ENCODE data around the gene CKS1B. TPM values are rescaled to one million over a fixed set of nuclear protein-coding genes. Genes with fewer than 3 reads are reported as not detected.
"Not testable (repeated sequence)": the region's sequence is repeated elsewhere in the genome, so short reads cannot be mapped to it uniquely, and the experiment has no call there.

CKS1B gene
- total RNA-seq, 2 experiments from 2014 or later: 1.4 to 3.9 TPM

- intact Hi-C loops (cut with DNase I, micrococcal nuclease): loop anchor here (1.0 to 2.0 kb wide), 7 partner anchors 17 to 44 kb away; partner anchors contain the start of genes PBXIP1 (in 1 of the 2) and PMVK (in 1 of the 2)
- TF ChIP-seq, protein P1, sequence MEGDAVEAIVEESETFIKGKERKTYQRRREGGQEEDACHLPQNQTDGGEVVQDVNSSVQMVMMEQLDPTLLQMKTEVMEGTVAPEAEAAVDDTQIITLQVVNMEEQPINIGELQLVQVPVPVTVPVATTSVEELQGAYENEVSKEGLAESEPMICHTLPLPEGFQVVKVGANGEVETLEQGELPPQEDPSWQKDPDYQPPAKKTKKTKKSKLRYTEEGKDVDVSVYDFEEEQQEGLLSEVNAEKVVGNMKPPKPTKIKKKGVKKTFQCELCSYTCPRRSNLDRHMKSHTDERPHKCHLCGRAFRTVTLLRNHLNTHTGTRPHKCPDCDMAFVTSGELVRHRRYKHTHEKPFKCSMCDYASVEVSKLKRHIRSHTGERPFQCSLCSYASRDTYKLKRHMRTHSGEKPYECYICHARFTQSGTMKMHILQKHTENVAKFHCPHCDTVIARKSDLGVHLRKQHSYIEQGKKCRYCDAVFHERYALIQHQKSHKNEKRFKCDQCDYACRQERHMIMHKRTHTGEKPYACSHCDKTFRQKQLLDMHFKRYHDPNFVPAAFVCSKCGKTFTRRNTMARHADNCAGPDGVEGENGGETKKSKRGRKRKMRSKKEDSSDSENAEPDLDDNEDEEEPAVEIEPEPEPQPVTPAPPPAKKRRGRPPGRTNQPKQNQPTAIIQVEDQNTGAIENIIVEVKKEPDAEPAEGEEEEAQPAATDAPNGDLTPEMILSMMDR (IDR thresholded peaks at IDR 0.05): peak; percentile 35
- Mint-ChIP-seq H3K27ac (no peak overlapping the region), H3K4me3 (no peak overlapping the region), H3K36me3 (ENCODE audit: low read depth) (peaks cover 20% of the 10 kb centered on the region), H3K27me3 (no peaks in the 10 kb centered on the region), H3K9me3 (no peaks in the 10 kb centered on the region), H3K4me1 (ENCODE audit: low read depth) (peaks cover 30% of the 10 kb centered on the region)
- H3K9me3 ChIP-seq (ENCODE audit: control insufficient read depth in 1 of 2, insufficient read depth in 1 of 2, low read length in 2 of 2): no peaks in the 10 kb centered on the region
- no peaks in the 10 kb centered on the region for H3K27me3 ChIP-seq (ENCODE audit: control insufficient read depth in 1 of 2, insufficient read depth in 2 of 2, low read length in 2 of 2)
- H3K36me3 ChIP-seq (ENCODE audit: insufficient read depth, low read length): peaks cover 26% of the 10 kb centered on the region
- ChIA-PET CTCF (interaction anchor here (0.7 to 10.7 kb wide), 12 partner anchors 11 to 639 kb away, joined by 3 to 71 read pairs (median 4); partner anchors contain the start of genes PBXIP1, PMVK and PYGO2), POLR2A (interaction anchor here (0.7 to 5.6 kb wide), 19 partner anchors 9 to 647 kb away, joined by 3 to 46 read pairs (median 6); partner anchors contain the start of genes ADAM15, FLAD1, PBXIP1 and PMVK)
- H3K4me3 ChIP-seq (ENCODE audit: low read length): peak overlapping the region; percentile 81
- ATAC-seq (ENCODE audit: poor library complexity) (peak; percentile 4), DNase-seq (peak; percentile 81 to 95 (median 87))
- H3K27ac ChIP-seq (ENCODE audit: low read depth in 1 of 2, low read length in 2 of 2): peak overlapping the region; percentile 94 to 99
- peaks cover 56% of the 10 kb centered on the region for H3K4me1 ChIP-seq (ENCODE audit: insufficient read depth, low read length)
Measured at GRCh38 chr1:154973344-154974101, 958 bp upstream of the CKS1B start.

GRCh38 chr1:154974808-154975408 lies 427 bp downstream of the CKS1B start:
- H3K4me1 Mint-ChIP-seq (ENCODE audit: low read depth): peaks cover 22% of the 10 kb centered on the region
- H3K4me3 ChIP-seq (ENCODE audit: low read length): peak overlapping the region; percentile 81
- peak overlapping the region; percentile 94 to 99 for H3K27ac ChIP-seq (ENCODE audit: low read depth in 1 of 2, low read length in 2 of 2)
- peaks cover 12% of the 10 kb centered on the region for H3K36me3 ChIP-seq (ENCODE audit: insufficient read depth, low read length)
- no peaks in the 10 kb centered on the region for H3K27me3 ChIP-seq (ENCODE audit: control insufficient read depth in 1 of 2, insufficient read depth in 2 of 2, low read length in 2 of 2)
- ChIA-PET CTCF (interaction anchor here (0.7 to 10.7 kb wide), 5 partner anchors 9 to 42 kb away, joined by 3 to 71 read pairs (median 24); partner anchors contain the start of genes PBXIP1 and PYGO2), POLR2A (interaction anchor here (0.9 to 5.6 kb wide), 15 partner anchors 9 to 77 kb away, joined by 3 to 46 read pairs (median 7); partner anchors contain the start of genes ADAM15, FLAD1, PBXIP1 and PMVK)
- DNase-seq (peak in 13 of 14 experiments; percentile 89 to 98 (median 94)), ATAC-seq (ENCODE audit: poor library complexity) (peak; percentile 42)
- H3K27ac Mint-ChIP-seq: no peak overlapping the region
- H3K27me3 Mint-ChIP-seq: no peaks in the 10 kb centered on the region
- TF ChIP-seq, protein P1 (IDR thresholded peaks at IDR 0.05): no peak
- H3K4me3 Mint-ChIP-seq: no peak overlapping the region
- H3K36me3 Mint-ChIP-seq (ENCODE audit: low read depth): peaks cover 7% of the 10 kb centered on the region
- intact Hi-C loops (cut with DNase I, micrococcal nuclease): loop anchor here (1.0 to 2.0 kb wide), 5 partner anchors 20 to 42 kb away; partner anchors contain the start of gene PMVK (in 1 of the 2)
- H3K9me3 ChIP-seq (ENCODE audit: control insufficient read depth in 1 of 2, insufficient read depth in 1 of 2, low read length in 2 of 2): no peaks in the 10 kb centered on the region
- H3K9me3 Mint-ChIP-seq: no peaks in the 10 kb centered on the region
- peaks cover 46% of the 10 kb centered on the region for H3K4me1 ChIP-seq (ENCODE audit: insufficient read depth, low read length)

DNA sequence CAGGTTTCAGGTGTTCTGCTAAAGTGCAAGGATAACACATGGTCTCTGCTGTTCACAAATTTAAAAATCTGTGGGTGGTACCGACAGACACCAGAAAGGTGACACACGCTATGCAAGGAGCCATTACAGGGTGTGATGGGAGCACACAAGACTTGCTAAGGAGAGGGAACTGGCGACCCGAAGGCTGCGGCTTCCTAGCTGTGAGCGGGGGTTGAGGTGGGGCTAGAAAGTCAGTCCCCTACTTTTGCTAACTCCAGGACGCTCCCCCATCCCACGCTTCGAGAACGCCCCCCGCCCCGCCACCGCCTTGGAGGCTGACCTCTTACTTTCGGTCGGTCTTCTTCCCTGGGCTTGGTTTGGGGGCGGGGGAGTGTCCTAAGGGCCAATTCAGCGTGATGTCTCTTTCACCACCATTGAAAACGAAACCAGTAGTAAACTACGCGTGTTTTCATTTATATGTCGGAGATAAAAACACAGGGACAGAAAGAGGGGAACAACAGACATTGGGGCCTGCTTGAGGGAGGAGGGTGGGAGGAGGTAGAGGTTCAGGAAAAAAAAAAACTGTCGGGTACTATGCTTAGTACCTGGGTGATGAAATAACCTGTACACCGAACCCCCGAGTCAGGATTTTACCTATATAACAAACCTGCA lies 1.1 kb downstream of the CKS1B start:
- Mint-ChIP-seq H3K27ac (no peak overlapping the region), H3K4me3 (no peak overlapping the region), H3K4me1 (ENCODE audit: low read depth) (peaks cover 22% of the 10 kb centered on the region), H3K36me3 (ENCODE audit: low read depth) (peaks cover 7% of the 10 kb centered on the region), H3K27me3 (no peaks in the 10 kb centered on the region), H3K9me3 (no peaks in the 10 kb centered on the region)
- ChIA-PET CTCF (interaction anchor here (3.0 to 10.7 kb wide), 4 partner anchors 13 to 41 kb away, joined by 15 to 71 read pairs (median 32); partner anchors contain the start of genes PBXIP1 and PYGO2), POLR2A (interaction anchor here (0.9 to 5.6 kb wide), 13 partner anchors 8 to 41 kb away, joined by 3 to 46 read pairs (median 16); partner anchors contain the start of genes FLAD1, PBXIP1, PMVK and PYGO2)
- TF ChIP-seq, protein P1 (IDR thresholded peaks at IDR 0.05): no peak
- H3K4me3 ChIP-seq (ENCODE audit: low read length): peak overlapping the region; percentile 81
- H3K36me3 ChIP-seq (ENCODE audit: insufficient read depth, low read length): peaks cover 8% of the 10 kb centered on the region
- H3K4me1 ChIP-seq (ENCODE audit: insufficient read depth, low read length): peaks cover 40% of the 10 kb centered on the region
- ATAC-seq (ENCODE audit: poor library complexity): no peak
- intact Hi-C loops (cut with DNase I, micrococcal nuclease): loop anchor here (2.0 kb wide), 2 partner anchors 23 to 39 kb away; partner anchors contain the start of gene PMVK (in 1 of the 2)
- no peaks in the 10 kb centered on the region for H3K9me3 ChIP-seq (ENCODE audit: control insufficient read depth in 1 of 2, insufficient read depth in 1 of 2, low read length in 2 of 2)
- peak overlapping the region; percentile 94 to 99 for H3K27ac ChIP-seq (ENCODE audit: low read depth in 1 of 2, low read length in 2 of 2)
- peak in 10 of 14 experiments; percentile 25 to 74 (median 43) for DNase-seq
- H3K27me3 ChIP-seq (ENCODE audit: control insufficient read depth in 1 of 2, insufficient read depth in 2 of 2, low read length in 2 of 2): no peaks in the 10 kb centered on the region

DNA sequence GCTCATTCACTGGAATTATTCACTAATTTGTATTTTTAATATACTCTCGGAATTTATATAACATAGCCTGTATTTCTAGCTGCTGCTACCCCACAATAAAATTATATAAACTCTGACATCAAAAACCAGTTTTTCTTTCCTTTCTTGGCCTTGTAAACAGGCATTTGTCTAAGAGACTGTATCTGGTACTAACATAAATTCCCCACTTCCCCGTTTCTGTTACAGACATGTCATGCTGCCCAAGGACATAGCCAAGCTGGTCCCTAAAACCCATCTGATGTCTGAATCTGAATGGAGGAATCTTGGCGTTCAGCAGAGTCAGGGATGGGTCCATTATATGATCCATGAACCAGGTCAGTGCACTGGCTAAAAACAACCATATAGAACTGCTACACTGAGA lies 3.3 kb downstream of the CKS1B start:
- H3K36me3 Mint-ChIP-seq (ENCODE audit: low read depth); DNase-seq; H3K27me3 ChIP-seq (ENCODE audit: control insufficient read depth in 1 of 2, insufficient read depth in 2 of 2, low read length in 2 of 2); H3K4me3 Mint-ChIP-seq; ATAC-seq (ENCODE audit: poor library complexity); H3K27me3 Mint-ChIP-seq; H3K27ac ChIP-seq (ENCODE audit: low read depth in 1 of 2, low read length in 2 of 2); H3K36me3 ChIP-seq (ENCODE audit: insufficient read depth, low read length); H3K9me3 Mint-ChIP-seq; H3K4me1 Mint-ChIP-seq (ENCODE audit: low read depth); POLR2A ChIA-PET; H3K4me3 ChIP-seq (ENCODE audit: low read length); H3K27ac Mint-ChIP-seq; H3K9me3 ChIP-seq (ENCODE audit: control insufficient read depth in 1 of 2, insufficient read depth in 1 of 2, low read length in 2 of 2): not testable (repeated sequence)
- peaks cover 24% of the 10 kb centered on the region for H3K4me1 ChIP-seq (ENCODE audit: insufficient read depth, low read length)
- CTCF ChIA-PET: interaction anchor here (1.1 to 10.7 kb wide), 3 partner anchors 37 to 107 kb away, joined by 3 to 71 read pairs (median 4); no protein-coding TSS in a partner anchor
- intact Hi-C loops (cut with DNase I, micrococcal nuclease): loop anchor here in 1 of 2 experiments (1.0 to 2.0 kb wide), 2 partner anchors 12 to 21 kb away; no protein-coding TSS in a partner anchor

All from CD4-positive, alpha-beta T cell (primary cell).